ENCODE data around the gene CRYGD. TPM values are rescaled to one million over a fixed set of nuclear protein-coding genes. Genes with fewer than 3 reads are reported as not detected.
"Not testable (repeated sequence)": the region's sequence is repeated elsewhere in the genome, so short reads cannot be mapped to it uniquely, and the experiment has no call there.

Gene CRYGD
- total RNA-seq, 1 experiment from 2014 or later: 4.6 TPM

DNA sequence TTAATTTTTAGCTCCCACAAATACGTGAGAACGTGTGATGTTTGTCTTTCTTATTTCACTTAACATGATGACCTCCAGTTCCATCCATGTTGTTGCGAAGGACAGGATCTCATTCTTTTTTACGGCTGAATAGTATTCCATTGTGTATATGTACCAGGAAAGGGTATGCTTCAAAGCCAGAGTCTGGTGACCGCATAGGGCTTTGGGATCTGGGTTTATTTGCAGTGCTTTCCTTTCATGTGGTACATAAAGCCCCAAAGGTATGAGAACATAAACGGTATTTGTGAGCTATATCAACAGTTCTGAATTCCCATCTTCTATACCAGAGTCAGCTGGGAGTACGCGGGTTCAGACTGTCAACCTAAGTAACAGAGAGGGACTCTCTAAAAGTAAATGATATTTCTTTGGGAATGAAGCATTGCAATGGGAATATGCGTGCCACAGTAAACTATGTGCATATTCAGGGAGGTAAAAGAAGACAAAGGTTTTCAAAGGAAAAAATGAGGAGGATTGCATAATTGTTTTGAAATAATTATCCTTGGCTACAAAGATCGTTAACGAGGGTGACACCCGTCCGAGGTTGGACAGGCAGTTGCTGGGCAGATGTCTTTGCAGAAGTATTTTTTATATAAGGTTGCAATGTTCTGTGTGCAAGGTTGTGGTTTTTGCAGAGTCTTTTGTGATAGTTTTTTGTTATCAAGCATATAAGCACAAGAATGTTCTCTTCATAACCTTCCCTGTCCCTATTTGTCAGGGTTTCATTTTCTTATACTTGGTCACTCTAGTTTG is 24.4 kb downstream of the CRYGD start:
- no peaks in the 10 kb centered on the region for H3K36me3 Mint-ChIP-seq
- H3K4me1 Mint-ChIP-seq: peaks cover 30% of the 10 kb centered on the region
- no peaks in the 10 kb centered on the region for H3K27me3 Mint-ChIP-seq (ENCODE audit: low read depth)
- no peak overlapping the region for H3K4me3 Mint-ChIP-seq
- 0 out of 2 replicates have a peak, but pooled peaks cover 3% of the 10 kb centered on the region for H3K9me3 Mint-ChIP-seq
- ATAC-seq (no peak), DNase-seq (ENCODE audit: low spot score) (no peak)
- TF ChIP-seq, protein P1, sequence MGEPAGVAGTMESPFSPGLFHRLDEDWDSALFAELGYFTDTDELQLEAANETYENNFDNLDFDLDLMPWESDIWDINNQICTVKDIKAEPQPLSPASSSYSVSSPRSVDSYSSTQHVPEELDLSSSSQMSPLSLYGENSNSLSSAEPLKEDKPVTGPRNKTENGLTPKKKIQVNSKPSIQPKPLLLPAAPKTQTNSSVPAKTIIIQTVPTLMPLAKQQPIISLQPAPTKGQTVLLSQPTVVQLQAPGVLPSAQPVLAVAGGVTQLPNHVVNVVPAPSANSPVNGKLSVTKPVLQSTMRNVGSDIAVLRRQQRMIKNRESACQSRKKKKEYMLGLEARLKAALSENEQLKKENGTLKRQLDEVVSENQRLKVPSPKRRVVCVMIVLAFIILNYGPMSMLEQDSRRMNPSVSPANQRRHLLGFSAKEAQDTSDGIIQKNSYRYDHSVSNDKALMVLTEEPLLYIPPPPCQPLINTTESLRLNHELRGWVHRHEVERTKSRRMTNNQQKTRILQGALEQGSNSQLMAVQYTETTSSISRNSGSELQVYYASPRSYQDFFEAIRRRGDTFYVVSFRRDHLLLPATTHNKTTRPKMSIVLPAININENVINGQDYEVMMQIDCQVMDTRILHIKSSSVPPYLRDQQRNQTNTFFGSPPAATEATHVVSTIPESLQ (CRISPR knock-in tag; IDR thresholded peaks at IDR 0.05): no peak
- TF ChIP-seq KAT7 (CRISPR knock-in tag; IDR thresholded peaks at IDR 0.05; ENCODE audit: borderline replicate concordance): no peak
- CTCF ChIA-PET: interaction anchor here (0.6 kb wide), 1 partner anchor 275 kb away, joined by 3 read pairs; no protein-coding TSS in a partner anchor
- H3K27ac Mint-ChIP-seq: no peak overlapping the region
- POLR2A ChIA-PET: no interaction called here

DNA sequence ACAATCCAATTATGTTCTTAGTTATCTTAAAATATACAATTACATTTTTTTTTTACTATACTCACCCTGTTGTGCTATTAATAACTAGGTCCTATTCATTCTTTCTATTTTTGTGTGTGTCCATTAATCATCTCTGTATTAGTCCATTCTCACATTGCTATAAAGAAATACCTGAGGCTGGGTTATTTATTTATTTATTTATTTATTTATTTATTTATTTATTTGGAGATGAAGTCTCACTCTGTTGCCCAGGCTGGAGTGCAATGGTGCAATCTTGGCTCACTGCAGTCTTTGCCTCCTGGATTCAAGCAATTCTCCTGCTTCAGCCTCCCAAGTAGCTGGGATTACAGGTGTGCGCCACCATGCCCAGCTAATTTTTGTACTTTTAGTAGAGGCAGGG is 25.6 kb downstream of the CRYGD start:
- H3K4me1 Mint-ChIP-seq: peaks cover 22% of the 10 kb centered on the region
- H3K36me3 Mint-ChIP-seq; DNase-seq (ENCODE audit: low spot score); ATAC-seq; H3K27me3 Mint-ChIP-seq (ENCODE audit: low read depth); CTCF ChIA-PET; POLR2A ChIA-PET; H3K4me3 Mint-ChIP-seq; H3K9me3 Mint-ChIP-seq; H3K27ac Mint-ChIP-seq: not testable (repeated sequence)

DNA sequence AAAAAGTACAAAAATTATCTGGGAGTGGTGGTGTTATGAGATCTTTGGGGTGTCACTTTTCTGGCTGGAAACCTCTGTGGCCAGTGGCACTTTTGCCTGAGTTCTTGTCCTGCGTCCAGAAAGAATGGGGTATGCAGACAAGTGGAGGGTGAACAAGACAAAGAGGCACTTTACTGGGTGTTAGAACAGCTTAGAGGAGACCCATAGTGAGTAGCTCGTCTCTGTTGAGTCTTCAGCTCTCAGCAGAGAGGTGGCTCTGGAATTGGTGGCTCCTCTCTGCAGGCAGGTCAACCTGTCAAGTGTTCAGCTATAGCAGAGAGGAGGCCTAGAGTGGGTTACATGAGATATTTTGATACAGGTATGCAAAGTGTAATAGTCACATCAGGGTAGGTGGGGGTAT is 26.1 kb downstream of the CRYGD start:
- CTCF ChIA-PET: no interaction called here
- TF ChIP-seq HMGA2 (CRISPR knock-in tag; IDR thresholded peaks at IDR 0.05): no peak
- TF ChIP-seq NFYB (CRISPR knock-in tag; conservative IDR thresholded peaks at IDR 0.05; ENCODE audit: low read depth): no peak
- TF ChIP-seq, protein P2, sequence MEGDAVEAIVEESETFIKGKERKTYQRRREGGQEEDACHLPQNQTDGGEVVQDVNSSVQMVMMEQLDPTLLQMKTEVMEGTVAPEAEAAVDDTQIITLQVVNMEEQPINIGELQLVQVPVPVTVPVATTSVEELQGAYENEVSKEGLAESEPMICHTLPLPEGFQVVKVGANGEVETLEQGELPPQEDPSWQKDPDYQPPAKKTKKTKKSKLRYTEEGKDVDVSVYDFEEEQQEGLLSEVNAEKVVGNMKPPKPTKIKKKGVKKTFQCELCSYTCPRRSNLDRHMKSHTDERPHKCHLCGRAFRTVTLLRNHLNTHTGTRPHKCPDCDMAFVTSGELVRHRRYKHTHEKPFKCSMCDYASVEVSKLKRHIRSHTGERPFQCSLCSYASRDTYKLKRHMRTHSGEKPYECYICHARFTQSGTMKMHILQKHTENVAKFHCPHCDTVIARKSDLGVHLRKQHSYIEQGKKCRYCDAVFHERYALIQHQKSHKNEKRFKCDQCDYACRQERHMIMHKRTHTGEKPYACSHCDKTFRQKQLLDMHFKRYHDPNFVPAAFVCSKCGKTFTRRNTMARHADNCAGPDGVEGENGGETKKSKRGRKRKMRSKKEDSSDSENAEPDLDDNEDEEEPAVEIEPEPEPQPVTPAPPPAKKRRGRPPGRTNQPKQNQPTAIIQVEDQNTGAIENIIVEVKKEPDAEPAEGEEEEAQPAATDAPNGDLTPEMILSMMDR (IDR thresholded peaks at IDR 0.05): no peak
- TF ChIP-seq, protein P3, sequence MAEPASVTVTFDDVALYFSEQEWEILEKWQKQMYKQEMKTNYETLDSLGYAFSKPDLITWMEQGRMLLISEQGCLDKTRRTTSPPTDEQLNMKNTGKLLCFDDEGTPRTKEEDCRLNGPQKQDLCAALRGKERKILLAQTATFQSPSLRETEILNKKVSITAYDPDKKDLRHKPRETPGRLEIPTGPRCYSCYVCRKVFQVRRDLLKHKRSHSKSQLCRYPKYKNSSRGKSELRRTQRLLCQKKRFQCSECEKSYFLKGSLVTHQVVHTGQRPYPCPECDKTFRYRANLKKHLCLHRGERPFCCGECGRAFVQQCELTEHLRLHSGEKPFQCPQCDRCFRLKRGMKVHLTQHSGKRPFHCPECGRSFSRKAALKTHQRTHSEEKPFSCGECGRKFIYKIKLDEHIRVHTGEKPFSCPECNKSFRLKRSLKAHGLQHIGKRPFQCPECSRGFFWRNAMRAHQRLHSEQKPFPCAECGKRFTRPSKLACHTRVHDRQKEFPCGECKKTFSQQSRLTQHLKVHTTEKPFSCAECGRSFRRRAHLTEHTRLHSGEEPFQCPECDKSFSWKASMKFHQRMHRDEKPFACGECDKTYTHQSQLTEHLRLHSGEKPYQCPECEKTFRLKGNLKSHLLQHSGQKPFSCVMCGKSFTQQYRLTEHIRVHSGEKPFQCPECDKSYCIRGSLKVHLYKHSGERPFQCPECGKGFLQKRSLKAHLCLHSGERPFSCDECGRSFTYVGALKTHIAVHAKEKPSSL (CRISPR knock-in tag; conservative IDR thresholded peaks at IDR 0.05): no peak
- TF ChIP-seq ZNF138 (CRISPR knock-in tag; conservative IDR thresholded peaks at IDR 0.05): no peak
- TF ChIP-seq, protein P4, sequence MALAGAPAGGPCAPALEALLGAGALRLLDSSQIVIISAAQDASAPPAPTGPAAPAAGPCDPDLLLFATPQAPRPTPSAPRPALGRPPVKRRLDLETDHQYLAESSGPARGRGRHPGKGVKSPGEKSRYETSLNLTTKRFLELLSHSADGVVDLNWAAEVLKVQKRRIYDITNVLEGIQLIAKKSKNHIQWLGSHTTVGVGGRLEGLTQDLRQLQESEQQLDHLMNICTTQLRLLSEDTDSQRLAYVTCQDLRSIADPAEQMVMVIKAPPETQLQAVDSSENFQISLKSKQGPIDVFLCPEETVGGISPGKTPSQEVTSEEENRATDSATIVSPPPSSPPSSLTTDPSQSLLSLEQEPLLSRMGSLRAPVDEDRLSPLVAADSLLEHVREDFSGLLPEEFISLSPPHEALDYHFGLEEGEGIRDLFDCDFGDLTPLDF (CRISPR knock-in tag; IDR thresholded peaks at IDR 0.05): no peak
- H3K4me3 Mint-ChIP-seq: no peak overlapping the region
- no peaks in the 10 kb centered on the region for H3K36me3 Mint-ChIP-seq
- POLR2A ChIA-PET: no interaction called here
- no peak overlapping the region for H3K27ac Mint-ChIP-seq
- H3K9me3 Mint-ChIP-seq: 0 out of 2 replicates have a peak, but pooled peaks cover 3% of the 10 kb centered on the region
- ATAC-seq (no peak), DNase-seq (ENCODE audit: low spot score) (no peak)
- H3K4me1 Mint-ChIP-seq: peaks cover 19% of the 10 kb centered on the region
- H3K27me3 Mint-ChIP-seq (ENCODE audit: low read depth): no peaks in the 10 kb centered on the region

DNA sequence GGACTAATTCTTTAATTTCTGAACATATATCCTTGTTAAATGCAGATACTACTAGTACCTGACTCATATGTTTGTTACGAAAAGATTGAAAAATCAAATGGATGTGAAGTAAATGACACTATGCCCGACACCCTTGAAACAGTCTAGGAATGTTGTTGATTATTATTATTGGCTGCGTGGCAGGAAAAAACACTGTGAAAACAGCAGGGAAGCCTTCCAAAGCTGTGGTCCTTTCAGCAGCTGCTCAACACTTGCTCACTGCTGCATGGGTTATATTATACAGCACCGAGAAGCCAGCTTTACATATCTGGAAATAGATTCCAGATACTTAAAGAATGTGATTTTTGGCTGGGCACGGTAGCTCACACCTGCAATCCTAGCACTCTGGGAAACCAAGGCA is 26.5 kb downstream of the CRYGD start:
- no peak for ATAC-seq
- Mint-ChIP-seq H3K4me1 (peaks cover 19% of the 10 kb centered on the region), H3K9me3 (0 out of 2 replicates have a peak, but pooled peaks cover 3% of the 10 kb centered on the region), H3K36me3 (no peaks in the 10 kb centered on the region), H3K27me3 (ENCODE audit: low read depth) (no peaks in the 10 kb centered on the region), H3K27ac (no peak overlapping the region), H3K4me3 (no peak overlapping the region)
- POLR2A ChIA-PET: no interaction called here
- no peak for DNase-seq (ENCODE audit: low spot score)
- CTCF ChIA-PET: no interaction called here
- TF ChIP-seq, protein P5, sequence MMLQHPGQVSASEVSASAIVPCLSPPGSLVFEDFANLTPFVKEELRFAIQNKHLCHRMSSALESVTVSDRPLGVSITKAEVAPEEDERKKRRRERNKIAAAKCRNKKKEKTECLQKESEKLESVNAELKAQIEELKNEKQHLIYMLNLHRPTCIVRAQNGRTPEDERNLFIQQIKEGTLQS (CRISPR knock-in tag; conservative IDR thresholded peaks at IDR 0.05): no peak
- TF ChIP-seq ESRRA (CRISPR knock-in tag; IDR thresholded peaks at IDR 0.05; ENCODE audit: borderline replicate concordance): no peak
- TF ChIP-seq TEAD4 (CRISPR knock-in tag; IDR thresholded peaks at IDR 0.05): no peak
- TF ChIP-seq, protein P6, sequence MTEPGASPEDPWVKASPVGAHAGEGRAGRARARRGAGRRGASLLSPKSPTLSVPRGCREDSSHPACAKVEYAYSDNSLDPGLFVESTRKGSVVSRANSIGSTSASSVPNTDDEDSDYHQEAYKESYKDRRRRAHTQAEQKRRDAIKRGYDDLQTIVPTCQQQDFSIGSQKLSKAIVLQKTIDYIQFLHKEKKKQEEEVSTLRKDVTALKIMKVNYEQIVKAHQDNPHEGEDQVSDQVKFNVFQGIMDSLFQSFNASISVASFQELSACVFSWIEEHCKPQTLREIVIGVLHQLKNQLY (CRISPR knock-in tag; IDR thresholded peaks at IDR 0.05): no peak
- TF ChIP-seq GTF2I (CRISPR knock-in tag; conservative IDR thresholded peaks at IDR 0.05): no peak
- no peak for TF ChIP-seq CBFB (CRISPR knock-in tag; IDR thresholded peaks at IDR 0.05; ENCODE audit: low read depth)
- no peak for TF ChIP-seq ZNF232 (CRISPR knock-in tag; IDR thresholded peaks at IDR 0.05)
- no peak for TF ChIP-seq GRHL2 (CRISPR knock-in tag; IDR thresholded peaks at IDR 0.05; ENCODE audit: insufficient replicate concordance, severe bottlenecking)
- no peak for TF ChIP-seq NFE2L1 (CRISPR knock-in tag; IDR thresholded peaks at IDR 0.05)
- TF ChIP-seq CREM (CRISPR knock-in tag; IDR thresholded peaks at IDR 0.05): no peak
- no peak for TF ChIP-seq JAZF1 (CRISPR knock-in tag; IDR thresholded peaks at IDR 0.05)
- no peak for TF ChIP-seq ZNF219 (CRISPR knock-in tag; IDR thresholded peaks at IDR 0.05; ENCODE audit: borderline replicate concordance)
- no peak for TF ChIP-seq KAT7 (CRISPR knock-in tag; IDR thresholded peaks at IDR 0.05; ENCODE audit: borderline replicate concordance)
- TF ChIP-seq FOXP1 (CRISPR knock-in tag; IDR thresholded peaks at IDR 0.05; ENCODE audit: borderline replicate concordance): no peak
